ENCODE measurements around the gene MYOZ1.

DNA sequence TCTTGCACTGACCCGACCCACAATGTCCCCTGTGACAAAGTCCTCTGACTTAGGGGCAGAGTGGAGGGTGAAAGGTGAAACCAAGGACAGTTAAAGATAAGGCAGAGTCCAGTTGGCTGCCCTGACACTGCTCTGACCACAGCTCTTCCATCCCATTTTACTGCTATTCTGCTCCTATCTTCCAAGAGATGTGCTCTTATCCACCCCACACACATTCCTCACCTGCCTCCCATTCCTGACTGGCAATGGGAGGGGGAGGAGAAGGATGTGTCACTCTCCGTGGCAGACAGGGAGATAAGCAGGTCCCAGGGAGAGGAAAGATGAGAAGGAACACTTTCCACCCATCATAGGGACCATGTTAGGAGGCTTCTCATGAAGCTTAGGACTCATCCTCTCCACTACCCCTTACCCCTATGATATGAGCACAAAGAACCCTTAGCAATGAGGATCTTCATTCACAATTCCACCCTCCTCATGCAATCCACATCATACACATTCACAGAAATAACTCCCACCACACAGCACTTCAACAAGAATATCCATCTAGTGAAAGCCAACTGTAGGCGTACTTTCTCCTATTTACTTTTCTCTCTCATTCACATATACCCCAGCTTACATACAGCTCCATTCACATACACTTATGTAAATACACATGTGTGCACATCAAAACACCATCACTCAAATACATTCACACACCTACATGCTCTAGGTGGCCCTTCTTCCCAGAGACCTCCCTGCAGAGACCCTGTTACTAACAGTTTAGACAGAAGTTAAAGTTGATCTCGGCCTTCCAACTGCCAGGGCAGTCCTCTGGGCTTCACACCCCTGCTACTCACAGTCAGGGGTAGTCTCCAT is 7.9 kb upstream of the MYOZ1 start:
- TF ChIP-seq, protein P1, sequence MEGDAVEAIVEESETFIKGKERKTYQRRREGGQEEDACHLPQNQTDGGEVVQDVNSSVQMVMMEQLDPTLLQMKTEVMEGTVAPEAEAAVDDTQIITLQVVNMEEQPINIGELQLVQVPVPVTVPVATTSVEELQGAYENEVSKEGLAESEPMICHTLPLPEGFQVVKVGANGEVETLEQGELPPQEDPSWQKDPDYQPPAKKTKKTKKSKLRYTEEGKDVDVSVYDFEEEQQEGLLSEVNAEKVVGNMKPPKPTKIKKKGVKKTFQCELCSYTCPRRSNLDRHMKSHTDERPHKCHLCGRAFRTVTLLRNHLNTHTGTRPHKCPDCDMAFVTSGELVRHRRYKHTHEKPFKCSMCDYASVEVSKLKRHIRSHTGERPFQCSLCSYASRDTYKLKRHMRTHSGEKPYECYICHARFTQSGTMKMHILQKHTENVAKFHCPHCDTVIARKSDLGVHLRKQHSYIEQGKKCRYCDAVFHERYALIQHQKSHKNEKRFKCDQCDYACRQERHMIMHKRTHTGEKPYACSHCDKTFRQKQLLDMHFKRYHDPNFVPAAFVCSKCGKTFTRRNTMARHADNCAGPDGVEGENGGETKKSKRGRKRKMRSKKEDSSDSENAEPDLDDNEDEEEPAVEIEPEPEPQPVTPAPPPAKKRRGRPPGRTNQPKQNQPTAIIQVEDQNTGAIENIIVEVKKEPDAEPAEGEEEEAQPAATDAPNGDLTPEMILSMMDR (IDR thresholded peaks at IDR 0.05), result no peak
- no peak for TF ChIP-seq EZH2 (IDR thresholded peaks at IDR 0.05; ENCODE audit: borderline replicate concordance, insufficient read depth, low read depth, low read length, poor library complexity, severe bottlenecking)

All from B cell (primary cell).